ENCODE data around the gene KRTAP2-4. TPM values are rescaled to one million over a fixed set of nuclear protein-coding genes. Genes with fewer than 3 reads are reported as not detected.
"Not testable (repeated sequence)": the region's sequence is repeated elsewhere in the genome, so short reads cannot be mapped to it uniquely, and the experiment has no call there.

KRTAP2-4 gene
- total RNA-seq, 2 donors from 2014 or later = not detected

DNA sequence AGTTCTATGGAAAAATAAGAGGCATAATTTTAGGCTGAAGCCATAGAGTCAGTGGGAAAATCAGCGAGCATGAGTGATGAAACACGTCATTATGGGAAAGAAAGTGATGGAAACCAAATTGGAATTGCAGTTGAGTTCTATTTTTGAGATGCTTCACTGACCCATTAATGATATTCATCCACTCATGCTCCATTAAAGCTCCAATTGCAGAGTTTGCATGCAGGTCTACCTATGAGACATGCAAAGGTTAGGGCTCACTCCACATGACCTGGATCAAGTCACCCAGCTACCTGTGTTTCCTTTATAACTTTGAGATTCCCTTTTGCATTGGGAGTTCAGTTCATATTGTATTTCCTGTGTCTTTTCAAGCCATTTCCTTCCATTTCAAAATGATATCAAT, 8.0 kb upstream of the KRTAP2-4 start:
- Histone ChIP-seq H3K9me3 (no peaks in the 10 kb centered on the region), H3K4me1 (ENCODE audit: control insufficient read depth in 1 of 2, low read depth in 2 of 2) (no peaks in the 10 kb centered on the region), H3K36me3 (no peaks in the 10 kb centered on the region), H3K27ac (no peak overlapping the region), H3K27me3 (replicated peaks; ENCODE audit: insufficient read depth) (no peaks in the 10 kb centered on the region), H3K4me3 (no peak overlapping the region)
- DNase-seq (ENCODE audit: low spot score) = no peak
- TF ChIP-seq, protein P1, sequence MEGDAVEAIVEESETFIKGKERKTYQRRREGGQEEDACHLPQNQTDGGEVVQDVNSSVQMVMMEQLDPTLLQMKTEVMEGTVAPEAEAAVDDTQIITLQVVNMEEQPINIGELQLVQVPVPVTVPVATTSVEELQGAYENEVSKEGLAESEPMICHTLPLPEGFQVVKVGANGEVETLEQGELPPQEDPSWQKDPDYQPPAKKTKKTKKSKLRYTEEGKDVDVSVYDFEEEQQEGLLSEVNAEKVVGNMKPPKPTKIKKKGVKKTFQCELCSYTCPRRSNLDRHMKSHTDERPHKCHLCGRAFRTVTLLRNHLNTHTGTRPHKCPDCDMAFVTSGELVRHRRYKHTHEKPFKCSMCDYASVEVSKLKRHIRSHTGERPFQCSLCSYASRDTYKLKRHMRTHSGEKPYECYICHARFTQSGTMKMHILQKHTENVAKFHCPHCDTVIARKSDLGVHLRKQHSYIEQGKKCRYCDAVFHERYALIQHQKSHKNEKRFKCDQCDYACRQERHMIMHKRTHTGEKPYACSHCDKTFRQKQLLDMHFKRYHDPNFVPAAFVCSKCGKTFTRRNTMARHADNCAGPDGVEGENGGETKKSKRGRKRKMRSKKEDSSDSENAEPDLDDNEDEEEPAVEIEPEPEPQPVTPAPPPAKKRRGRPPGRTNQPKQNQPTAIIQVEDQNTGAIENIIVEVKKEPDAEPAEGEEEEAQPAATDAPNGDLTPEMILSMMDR (IDR thresholded peaks at IDR 0.05) = no peak
- ATAC-seq (ENCODE audit: insufficient number of reproducible peaks, low FRiP score, low read depth) = no peak

DNA sequence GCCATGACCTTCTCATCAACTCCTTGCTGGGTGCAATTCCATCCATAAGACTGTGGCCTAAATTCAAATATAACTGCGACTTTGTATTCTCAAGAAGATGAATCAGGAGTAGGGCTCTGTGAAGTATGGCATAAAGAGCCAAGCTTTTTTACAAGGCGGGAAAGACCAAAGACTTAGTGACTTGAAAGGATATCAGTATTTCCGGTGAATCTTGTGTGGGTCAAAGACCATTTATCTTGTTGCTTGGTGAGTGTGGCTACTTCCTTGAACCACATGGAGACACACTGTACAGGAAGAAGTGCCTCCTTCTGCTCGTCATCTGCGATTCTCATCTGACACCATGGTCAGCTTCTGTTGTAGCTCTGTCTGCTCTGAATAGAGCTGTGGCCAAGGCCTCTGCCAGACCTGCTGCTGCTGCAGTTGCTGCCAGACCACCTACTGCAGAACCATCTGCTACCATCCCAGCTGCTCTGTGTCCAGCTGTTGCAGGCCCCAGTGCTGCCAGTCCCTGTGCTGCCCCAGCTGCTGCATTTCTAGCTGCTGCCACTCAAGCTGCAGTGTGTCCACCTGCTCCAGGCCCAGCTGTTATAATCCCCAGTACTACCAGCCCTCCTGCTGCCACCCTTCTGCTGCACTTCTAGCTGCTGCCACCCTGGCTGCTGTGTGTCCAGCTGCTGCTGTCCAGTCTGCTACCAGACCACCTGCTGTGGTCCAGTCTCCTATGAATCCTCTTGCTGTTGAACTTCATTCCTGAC, 6.1 kb upstream of the KRTAP2-4 start:
- TF ChIP-seq, protein P1 (IDR thresholded peaks at IDR 0.05) = no peak
- no peaks in the 10 kb centered on the region for H3K27me3 ChIP-seq (replicated peaks; ENCODE audit: insufficient read depth)
- no peaks in the 10 kb centered on the region for H3K9me3 ChIP-seq
- no peak for DNase-seq (ENCODE audit: low spot score)
- H3K36me3 ChIP-seq = no peaks in the 10 kb centered on the region
- H3K4me3 ChIP-seq = no peak overlapping the region
- ATAC-seq (ENCODE audit: insufficient number of reproducible peaks, low FRiP score, low read depth) = no peak
- H3K4me1 ChIP-seq (ENCODE audit: control insufficient read depth in 1 of 2, low read depth in 2 of 2) = no peaks in the 10 kb centered on the region
- H3K27ac ChIP-seq = no peak overlapping the region

DNA sequence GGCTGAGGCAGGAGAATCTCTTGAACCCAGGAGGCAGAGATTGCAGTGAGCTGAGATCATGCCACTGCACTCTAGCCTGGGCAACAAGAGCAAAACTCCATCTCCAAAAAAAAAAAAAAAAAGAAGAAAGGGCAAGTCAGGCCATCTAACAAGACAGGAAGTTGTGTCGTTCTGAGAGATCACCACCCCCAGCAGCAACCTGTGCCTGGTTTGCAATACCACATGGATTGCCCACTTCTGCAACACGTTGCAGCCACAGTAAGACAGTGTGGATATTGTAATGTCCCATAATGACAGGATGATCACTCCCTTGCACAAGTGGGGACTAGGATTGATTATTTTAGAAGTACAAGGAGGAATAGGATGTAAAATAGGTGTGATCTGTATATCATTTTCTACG, 3.4 kb upstream of the KRTAP2-4 start:
- TF ChIP-seq, protein P1 (IDR thresholded peaks at IDR 0.05) = no peak
- no peak for DNase-seq (ENCODE audit: low spot score)
- H3K27ac ChIP-seq = no peak overlapping the region
- H3K36me3 ChIP-seq = no peaks in the 10 kb centered on the region
- H3K9me3 ChIP-seq = no peaks in the 10 kb centered on the region
- no peaks in the 10 kb centered on the region for H3K27me3 ChIP-seq (replicated peaks; ENCODE audit: insufficient read depth)
- H3K4me1 ChIP-seq (ENCODE audit: control insufficient read depth in 1 of 2, low read depth in 2 of 2) = no peaks in the 10 kb centered on the region
- no peak for ATAC-seq (ENCODE audit: insufficient number of reproducible peaks, low FRiP score, low read depth)
- no peak overlapping the region for H3K4me3 ChIP-seq

DNA sequence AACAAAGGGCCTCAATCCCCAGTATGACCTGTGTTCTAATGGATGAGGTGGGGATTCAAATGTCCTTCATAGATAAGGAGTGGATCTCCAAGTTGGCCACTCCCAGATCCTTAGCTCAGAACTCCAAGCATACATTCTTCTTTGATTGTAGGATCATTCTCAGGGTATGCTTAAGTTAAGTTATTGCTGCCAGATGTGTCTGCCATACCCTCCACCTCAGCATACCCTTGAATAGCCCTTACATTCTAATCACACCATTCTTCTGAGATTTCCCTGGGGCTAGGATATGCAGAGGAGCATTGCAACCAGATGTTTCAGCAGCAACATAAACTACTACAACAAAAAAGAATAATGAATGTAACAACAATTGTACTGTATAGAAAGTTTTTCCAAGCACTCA, 1.6 kb upstream of the KRTAP2-4 start:
- H3K4me3 ChIP-seq = no peak overlapping the region
- peaks cover 9% of the 10 kb centered on the region in 2 donors for H3K4me1 ChIP-seq (ENCODE audit: control insufficient read depth in 1 of 2, low read depth in 2 of 2)
- TF ChIP-seq, protein P1 (IDR thresholded peaks at IDR 0.05) = no peak
- DNase-seq (ENCODE audit: low spot score) = no peak
- no peaks in the 10 kb centered on the region for H3K27me3 ChIP-seq (replicated peaks; ENCODE audit: insufficient read depth)
- ATAC-seq (ENCODE audit: insufficient number of reproducible peaks, low FRiP score, low read depth) = no peak
- H3K27ac ChIP-seq = no peak overlapping the region
- H3K36me3 ChIP-seq = no peaks in the 10 kb centered on the region
- H3K9me3 ChIP-seq = no peaks in the 10 kb centered on the region

DNA sequence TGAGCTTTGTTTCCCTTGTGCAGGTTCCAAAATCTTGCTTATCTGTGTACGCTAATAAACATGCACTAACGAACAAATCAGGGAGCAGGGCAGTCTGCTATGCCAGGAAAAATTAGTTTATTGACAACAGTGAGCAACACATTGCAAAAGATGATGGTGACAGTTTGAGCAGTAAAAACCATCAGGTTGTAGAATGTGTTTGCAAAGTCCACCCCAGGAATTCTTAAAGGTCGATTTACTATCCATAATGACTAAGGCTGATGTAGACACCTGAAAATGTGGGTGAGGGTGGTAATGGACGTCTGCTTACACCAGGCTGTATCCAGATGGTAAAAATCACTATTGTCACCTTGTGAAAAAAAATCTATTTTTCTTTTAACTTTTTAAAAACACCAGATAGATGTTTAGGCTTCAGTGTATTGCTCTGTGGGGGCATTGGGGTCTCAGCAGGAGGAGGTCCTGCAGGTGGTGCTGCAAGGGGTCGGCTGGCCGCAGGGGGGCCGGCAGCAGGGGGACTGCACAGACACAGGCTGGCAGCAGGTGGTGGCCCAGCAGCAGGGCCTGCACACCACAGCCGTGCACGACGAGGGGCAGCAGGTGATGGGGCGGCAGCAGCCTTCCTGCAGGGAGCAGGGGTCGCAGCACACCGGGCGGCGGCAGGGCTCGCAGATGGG, 526 bp downstream of the KRTAP2-4 start:
- not testable (repeated sequence) for H3K36me3 ChIP-seq; H3K27ac ChIP-seq; DNase-seq (ENCODE audit: low spot score); ATAC-seq (ENCODE audit: insufficient number of reproducible peaks, low FRiP score, low read depth); H3K9me3 ChIP-seq; H3K4me3 ChIP-seq; H3K27me3 ChIP-seq (replicated peaks; ENCODE audit: insufficient read depth)
- peaks cover 23 to 30% of the 10 kb centered on the region in 2 donors for H3K4me1 ChIP-seq (ENCODE audit: control insufficient read depth in 1 of 2, low read depth in 2 of 2)
